NB4 (cell line): ENCODE results near the gene CDH4.

Experiments used
- MYC ChIP-seq: IDR thresholded peaks from 2 replicates; pipeline ENCODE4 v1.6.1; 2011; ENCODE audit warnings: low read depth, low read length
- POLR2A ChIP-seq: IDR thresholded peaks from 2 replicates; pipeline ENCODE4 v1.6.1; 2011; ENCODE audit warnings: mild to moderate bottlenecking; ENCODE audit not compliant: insufficient read length; ENCODE audit errors: extremely low read depth
- TF ChIP-seq, protein P1 (sequence below): IDR thresholded peaks from one replicate; pipeline ENCODE4 v1.5.1; 2012; ENCODE audit warnings: low read depth, low read length

DNA sequence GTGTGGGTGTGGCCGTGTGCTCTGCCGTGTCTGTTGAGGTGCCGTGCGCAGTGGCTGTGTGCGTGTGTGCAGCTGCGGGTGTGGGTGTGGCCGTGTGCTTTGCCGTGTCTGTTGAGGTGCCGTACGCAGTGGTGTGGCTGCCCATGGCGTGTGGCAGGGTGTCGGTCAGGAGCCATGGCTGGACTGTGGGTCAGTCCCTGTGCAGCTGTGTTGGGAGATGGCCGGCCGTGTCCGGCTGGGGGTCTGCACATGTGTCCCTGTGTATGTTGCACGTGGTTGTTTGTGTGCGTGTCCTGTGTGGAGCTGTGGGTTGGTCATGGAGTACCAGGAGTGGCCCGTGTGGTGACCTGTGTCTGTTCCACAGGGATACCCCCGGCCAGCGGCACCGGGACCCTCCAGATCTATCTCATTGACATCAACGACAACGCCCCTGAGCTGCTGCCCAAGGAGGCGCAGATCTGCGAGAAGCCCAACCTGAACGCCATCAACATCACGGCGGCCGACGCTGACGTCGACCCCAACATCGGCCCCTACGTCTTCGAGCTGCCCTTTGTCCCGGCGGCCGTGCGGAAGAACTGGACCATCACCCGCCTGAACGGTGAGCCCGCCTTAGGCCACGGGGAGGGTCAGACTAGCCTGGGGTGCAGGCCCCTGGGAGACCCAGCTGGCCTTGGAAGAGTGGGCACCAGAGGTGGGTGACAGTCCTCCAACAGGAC lies 675.9 kb downstream of the CDH4 start:
- TF ChIP-seq, protein P1, sequence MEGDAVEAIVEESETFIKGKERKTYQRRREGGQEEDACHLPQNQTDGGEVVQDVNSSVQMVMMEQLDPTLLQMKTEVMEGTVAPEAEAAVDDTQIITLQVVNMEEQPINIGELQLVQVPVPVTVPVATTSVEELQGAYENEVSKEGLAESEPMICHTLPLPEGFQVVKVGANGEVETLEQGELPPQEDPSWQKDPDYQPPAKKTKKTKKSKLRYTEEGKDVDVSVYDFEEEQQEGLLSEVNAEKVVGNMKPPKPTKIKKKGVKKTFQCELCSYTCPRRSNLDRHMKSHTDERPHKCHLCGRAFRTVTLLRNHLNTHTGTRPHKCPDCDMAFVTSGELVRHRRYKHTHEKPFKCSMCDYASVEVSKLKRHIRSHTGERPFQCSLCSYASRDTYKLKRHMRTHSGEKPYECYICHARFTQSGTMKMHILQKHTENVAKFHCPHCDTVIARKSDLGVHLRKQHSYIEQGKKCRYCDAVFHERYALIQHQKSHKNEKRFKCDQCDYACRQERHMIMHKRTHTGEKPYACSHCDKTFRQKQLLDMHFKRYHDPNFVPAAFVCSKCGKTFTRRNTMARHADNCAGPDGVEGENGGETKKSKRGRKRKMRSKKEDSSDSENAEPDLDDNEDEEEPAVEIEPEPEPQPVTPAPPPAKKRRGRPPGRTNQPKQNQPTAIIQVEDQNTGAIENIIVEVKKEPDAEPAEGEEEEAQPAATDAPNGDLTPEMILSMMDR: no peak
- TF ChIP-seq POLR2A: no peak
- TF ChIP-seq MYC: no peak
